Mucosa of stomach (tissue), 1 donor: Measurements from ENCODE around the gene GNAT2.

Experiments
- H3K27me3 ChIP-seq: one replicate; pipeline ENCODE4 v1.7.0; 2013; ENCODE audit warnings: mild to moderate bottlenecking, low read length; ENCODE audit not compliant: control insufficient read depth, insufficient read depth
- H3K36me3 ChIP-seq: one replicate; pipeline ENCODE4 v1.7.0; 2013; ENCODE audit warnings: low read length; ENCODE audit not compliant: control insufficient read depth, insufficient read depth
- H3K4me1 ChIP-seq: one replicate; pipeline ENCODE4 v1.7.0; 2013; ENCODE audit warnings: mild to moderate bottlenecking, low read length; ENCODE audit not compliant: control insufficient read depth, insufficient read depth
- H3K4me3 ChIP-seq: one replicate; pipeline ENCODE4 v1.7.0; 2013; ENCODE audit warnings: low read length
- H3K9ac ChIP-seq: one replicate; pipeline ENCODE4 v1.7.0; 2013; ENCODE audit warnings: mild to moderate bottlenecking, low read length, moderate library complexity
- H3K9me3 ChIP-seq: one replicate; pipeline ENCODE4 v1.7.0; 2013; ENCODE audit warnings: mild to moderate bottlenecking, low read length, moderate library complexity; ENCODE audit not compliant: control insufficient read depth
- donor health status: Pancreatic carcinoma.

Gene GNAT2

GRCh38 chr1:109630898-109631512 is 11.6 kb upstream of the GNAT2 start:
- Histone ChIP-seq H3K4me3 (no peak overlapping the region), H3K9me3 (no peaks in the 10 kb centered on the region), H3K4me1 (peaks cover 9% of the 10 kb centered on the region), H3K36me3 (peaks cover 27% of the 10 kb centered on the region), H3K9ac (no peak overlapping the region), H3K27me3 (no peaks in the 10 kb centered on the region)

- H3K4me3 ChIP-seq: no peak overlapping the region
- H3K4me1 ChIP-seq: peaks cover 5% of the 10 kb centered on the region
- H3K36me3 ChIP-seq: peaks cover 27% of the 10 kb centered on the region
- H3K27me3 ChIP-seq: no peaks in the 10 kb centered on the region
- no peak overlapping the region for H3K9ac ChIP-seq
- no peaks in the 10 kb centered on the region for H3K9me3 ChIP-seq
Measured at GRCh38 chr1:109630081-109630897, 10.9 kb upstream of the GNAT2 start.

- no peaks in the 10 kb centered on the region for H3K27me3 ChIP-seq
- H3K36me3 ChIP-seq: peaks cover 27% of the 10 kb centered on the region
- no peaks in the 10 kb centered on the region for H3K9me3 ChIP-seq
- peaks cover 5% of the 10 kb centered on the region for H3K4me1 ChIP-seq
- no peak overlapping the region for H3K9ac ChIP-seq
- no peak overlapping the region for H3K4me3 ChIP-seq
Measured at GRCh38 chr1:109629372-109630030, 10.1 kb upstream of the GNAT2 start.

GRCh38 chr1:109628540-109629321 is 9.3 kb upstream of the GNAT2 start:
- Histone ChIP-seq H3K27me3 (no peaks in the 10 kb centered on the region), H3K4me1 (peaks cover 12% of the 10 kb centered on the region), H3K9me3 (no peaks in the 10 kb centered on the region), H3K4me3 (no peak overlapping the region), H3K9ac (no peak overlapping the region), H3K36me3 (peaks cover 27% of the 10 kb centered on the region)

GRCh38 chr1:109627692-109628399 is 8.4 kb upstream of the GNAT2 start:
- Histone ChIP-seq H3K27me3 (no peaks in the 10 kb centered on the region), H3K4me3 (no peak overlapping the region), H3K9me3 (no peaks in the 10 kb centered on the region), H3K9ac (no peak overlapping the region), H3K4me1 (peaks cover 18% of the 10 kb centered on the region), H3K36me3 (peaks cover 27% of the 10 kb centered on the region)

- Histone ChIP-seq H3K4me3 (no peak overlapping the region), H3K4me1 (peaks cover 20% of the 10 kb centered on the region), H3K9me3 (no peaks in the 10 kb centered on the region), H3K9ac (no peak overlapping the region), H3K27me3 (no peaks in the 10 kb centered on the region), H3K36me3 (peaks cover 27% of the 10 kb centered on the region)
Measured at GRCh38 chr1:109626682-109627408, 7.4 kb upstream of the GNAT2 start.

- peaks cover 25% of the 10 kb centered on the region for H3K4me1 ChIP-seq
Measured at GRCh38 chr1:109625601-109626560, 6.5 kb upstream of the GNAT2 start.

GRCh38 chr1:109625176-109625575 is 5.8 kb upstream of the GNAT2 start:
- H3K9me3 ChIP-seq: no peaks in the 10 kb centered on the region
- H3K9ac ChIP-seq: no peak overlapping the region
- no peaks in the 10 kb centered on the region for H3K27me3 ChIP-seq
- H3K4me3 ChIP-seq: no peak overlapping the region
- H3K4me1 ChIP-seq: peaks cover 25% of the 10 kb centered on the region
- H3K36me3 ChIP-seq: peaks cover 20% of the 10 kb centered on the region

More at GRCh38 chr1:109625601-109626560, 6.5 kb upstream of the GNAT2 start:
- H3K36me3 ChIP-seq: peaks cover 23% of the 10 kb centered on the region
- no peaks in the 10 kb centered on the region for H3K9me3 ChIP-seq
- H3K4me3 ChIP-seq: no peak overlapping the region
- H3K9ac ChIP-seq: no peak overlapping the region
- H3K27me3 ChIP-seq: no peaks in the 10 kb centered on the region

GRCh38 chr1:109624201-109625010 is 5.0 kb upstream of the GNAT2 start:
- Histone ChIP-seq H3K4me1 (peaks cover 26% of the 10 kb centered on the region), H3K4me3 (no peak overlapping the region), H3K9ac (no peak overlapping the region), H3K9me3 (no peaks in the 10 kb centered on the region), H3K27me3 (no peaks in the 10 kb centered on the region), H3K36me3 (peaks cover 12% of the 10 kb centered on the region)
